GM23338 (cell line): ENCODE data around the gene AHNAK2. TPM values are rescaled to one million over a fixed set of nuclear protein-coding genes. Genes with fewer than 3 reads are reported as not detected.

Experiments
- ATAC-seq: fragments of 200-7000 bp; cut with Tn5 transposase; 3 replicates; pipeline ENCODE4 v1.9.1; 2020
- DNase-seq: peaks from one replicate; pipeline ENCODE4 v3.0.0-alpha.2; 2015; ENCODE audit warnings: low spot score
- H2AFZ ChIP-seq: fragments of 200-600 bp; sonication (generic); 2 replicates; pipeline ENCODE4 v1.8.0; 2016; ENCODE audit warnings: antibody characterized with exemption, mild to moderate bottlenecking, moderate library complexity
- H3F3A ChIP-seq: fragments of 200-600 bp; sonication (generic); replicated peaks from 2 replicates; pipeline ENCODE4 v1.8.0; 2017; ENCODE audit warnings: antibody characterized with exemption, mixed run types, low read depth
- H3K27ac ChIP-seq: fragments of 200-600 bp; sonication (generic); 2 replicates; pipeline ENCODE4 v1.6.1; 2016; ENCODE audit warnings: low read depth
- H3K27me3 ChIP-seq: fragments of 200-600 bp; sonication (generic); 2 replicates; pipeline ENCODE4 v1.8.0; 2016; ENCODE audit warnings: mild to moderate bottlenecking, mixed run types, moderate library complexity; ENCODE audit not compliant: insufficient read depth
- H3K36me3 ChIP-seq: fragments of 200-600 bp; sonication (generic); 2 replicates; pipeline ENCODE4 v1.8.0; 2016; ENCODE audit warnings: mild to moderate bottlenecking; ENCODE audit not compliant: insufficient read depth
- H3K4me1 ChIP-seq: fragments of 200-600 bp; sonication (generic); 2 replicates; pipeline ENCODE4 v1.8.0; 2016; ENCODE audit warnings: mild to moderate bottlenecking, moderate library complexity; ENCODE audit not compliant: insufficient read depth
- H3K4me2 ChIP-seq: fragments of 200-600 bp; sonication (generic); 2 replicates; pipeline ENCODE4 v1.7.1; 2017; ENCODE audit warnings: mixed run types
- H3K4me3 ChIP-seq: fragments of 200-600 bp; sonication (generic); 2 replicates; pipeline ENCODE4 v1.6.1; 2016; ENCODE audit warnings: mixed run types
- H3K79me2 ChIP-seq: fragments of 200-600 bp; sonication (generic); replicated peaks from 2 replicates; pipeline ENCODE4 v1.8.0; 2017; ENCODE audit warnings: mild to moderate bottlenecking; ENCODE audit not compliant: insufficient read depth
- H3K9me2 ChIP-seq: fragments of 200-600 bp; sonication (generic); 2 replicates; pipeline ENCODE4 v1.8.0; 2017; ENCODE audit not compliant: insufficient read depth
- H4K20me1 ChIP-seq: fragments of 200-600 bp; sonication (generic); replicated peaks from 2 replicates; pipeline ENCODE4 v1.8.0; 2017; ENCODE audit warnings: mild to moderate bottlenecking; ENCODE audit not compliant: insufficient read depth
- H3K27ac Mint-ChIP-seq: 2 replicates; pipeline ENCODE4 v1.8.0; 2020; ENCODE audit warnings: inconsistent platforms, mild to moderate bottlenecking, moderate library complexity, mixed read lengths
- H3K27me3 Mint-ChIP-seq: 3 replicates; pipeline ENCODE4 v1.8.0; 2022; ENCODE audit warnings: low read depth, mild to moderate bottlenecking, moderate library complexity, mixed read lengths, inconsistent platforms; ENCODE audit not compliant: insufficient read depth, poor library complexity
- H3K36me3 Mint-ChIP-seq: 3 replicates; pipeline ENCODE4 v1.8.0; 2021; ENCODE audit warnings: low read depth, mild to moderate bottlenecking, inconsistent platforms, moderate library complexity, mixed read lengths
- H3K4me1 Mint-ChIP-seq: 3 replicates; pipeline ENCODE4 v1.8.0; 2020; ENCODE audit warnings: mild to moderate bottlenecking, inconsistent platforms, mixed read lengths
- H3K4me3 Mint-ChIP-seq: 3 replicates; pipeline ENCODE4 v1.8.0; 2021; ENCODE audit warnings: moderate library complexity, mild to moderate bottlenecking, inconsistent platforms, mixed read lengths
- H3K9me3 Mint-ChIP-seq: 3 replicates; pipeline ENCODE4 v1.8.0; 2020; ENCODE audit warnings: moderate library complexity, mild to moderate bottlenecking, inconsistent platforms, mixed read lengths
- CREB1 ChIP-seq: fragments of 250-450 bp; sonication (Bioruptor Pico); IDR thresholded peaks from 2 replicates; pipeline ENCODE4 v1.5.0; 2020; ENCODE audit warnings: low read depth, mild to moderate bottlenecking, moderate library complexity
- POLR2AphosphoS5 ChIP-seq: IDR thresholded peaks from 2 replicates; pipeline ENCODE4 v1.6.1; 2016; ENCODE audit warnings: antibody characterized with exemption, low read depth
- REST ChIP-seq: IDR thresholded peaks from one replicate; pipeline ENCODE4 v1.6.1; 2018; ENCODE audit warnings: antibody characterized with exemption; ENCODE audit not compliant: unreplicated experiment
- ZNF114 ChIP-seq: fragments of 250-450 bp; sonication (Bioruptor Pico); IDR thresholded peaks from 2 replicates; pipeline ENCODE4 v1.5.0; 2020; ENCODE audit warnings: mild to moderate bottlenecking, moderate library complexity
- ZNF331 ChIP-seq: fragments of 250-450 bp; sonication (Bioruptor Pico); IDR thresholded peaks from 2 replicates; pipeline ENCODE4 v1.5.0; 2020; ENCODE audit warnings: low read depth, mild to moderate bottlenecking, moderate library complexity
- ZNF462 ChIP-seq: fragments of 250-450 bp; sonication (Bioruptor Pico); IDR thresholded peaks from 2 replicates; pipeline ENCODE4 v1.5.0; 2020; ENCODE audit warnings: mild to moderate bottlenecking, moderate library complexity
- polyA plus RNA-seq: library from polyadenylated mRNA; unstranded; fragments of >200 nt; fragmentation: Nextera tagmentation; extraction: Ambion mirVana; gene quantifications from 2 replicates; pipeline ENCODE4 v1.2.1, GENCODE V29; 2016
- total RNA-seq: library from RNA; depleted of rRNA; stranded (reverse); fragments of >200 nt; shearing (Covaris generic); gene quantifications from 2 replicates; pipeline ENCODE4 v1.2.3, GENCODE V29; 2014

AHNAK2 gene
- total and polyA plus RNA-seq, 2 experiments from 2014 or later, result 1.1 to 2.6 TPM

- Mint-ChIP-seq H3K27ac (no peak overlapping the region), H3K4me1 (peaks cover 3% of the 10 kb centered on the region), H3K27me3 (peaks cover 7% of the 10 kb centered on the region), H3K36me3 (no peaks in the 10 kb centered on the region), H3K9me3 (no peaks in the 10 kb centered on the region), H3K4me3 (no peak overlapping the region)
- Histone ChIP-seq H4K20me1 (no peaks in the 10 kb centered on the region), H3K27me3 (no peaks in the 10 kb centered on the region), H3K9me2 (no peaks in the 10 kb centered on the region), H3K4me3 (no peak overlapping the region), H2AFZ (no peak overlapping the region), H3K79me2 (no peaks in the 10 kb centered on the region), H3F3A (no peaks in the 10 kb centered on the region), H3K4me2 (no peak overlapping the region), H3K36me3 (no peaks in the 10 kb centered on the region), H3K27ac (no peak overlapping the region), H3K4me1 (no peaks in the 10 kb centered on the region)
- TF ChIP-seq ZNF462 (CRISPR knock-in tag) (no peak), REST (no peak), POLR2AphosphoS5 (no peak), ZNF331 (CRISPR knock-in tag) (no peak), ZNF114 (no peak), CREB1 (CRISPR knock-in tag) (no peak)
- ATAC-seq (no peak), DNase-seq (no peak)
These were observed 60.2 kb downstream of the AHNAK2 start for GRCh38 chr14:104917993-104918392.
